Thoracic aorta (tissue), 2 donors: ENCODE data around the gene DPYD. TPM values are rescaled to one million over a fixed set of nuclear protein-coding genes. Genes with fewer than 3 reads are reported as not detected.

Experiments
- ATAC-seq: fragments of 150-250 bp; one replicate; pipeline ENCODE4 v1.8.0; 2017; ENCODE audit warnings: low read depth; ENCODE audit not compliant: insufficient number of reproducible peaks, low FRiP score
- DNase-seq: peaks from one replicate; pipeline ENCODE4 v3.0.0-alpha.2; 2020; ENCODE audit warnings: low spot score
- H3K27ac ChIP-seq, 2 donors: fragments of 200-600 bp; sonication (generic); 1 replicate in 1 of 2; 2 replicates in 1 of 2; pipeline ENCODE4 v1.5.1; 2016; ENCODE audit warnings: mild to moderate bottlenecking in 2 of 2, moderate library complexity in 2 of 2
- H3K27me3 ChIP-seq: fragments of 200-600 bp; sonication (generic); replicated peaks from 2 replicates; pipeline ENCODE4 v1.6.0; 2016; ENCODE audit warnings: mild to moderate bottlenecking; ENCODE audit not compliant: insufficient read depth
- H3K36me3 ChIP-seq: fragments of 200-600 bp; sonication (generic); one replicate; pipeline ENCODE4 v1.5.1; 2016
- H3K4me1 ChIP-seq, 2 donors: fragments of 200-600 bp; sonication (generic); 1 replicate in 1 of 2; 2 replicates in 1 of 2; pipeline versions ENCODE4 v1.5.1 to v1.6.0; 2016; ENCODE audit warnings: low read depth in 2 of 2, mild to moderate bottlenecking in 1 of 2; ENCODE audit not compliant: control insufficient read depth in 1 of 2
- H3K4me3 ChIP-seq: fragments of 200-600 bp; sonication (generic); 2 replicates; pipeline ENCODE4 v1.5.1; 2016; ENCODE audit warnings: mild to moderate bottlenecking
- H3K9me3 ChIP-seq: fragments of 200-600 bp; sonication (generic); 2 replicates; pipeline ENCODE4 v1.5.1; 2016
- CTCF ChIP-seq: fragments of 200-600 bp; sonication (generic); IDR thresholded peaks from one replicate; pipeline ENCODE4 v1.5.1; 2019; ENCODE audit warnings: antibody characterized with exemption
- total RNA-seq, 2 donors: library from RNA; depleted of rRNA; stranded (reverse); fragments of >200 nt; gene quantifications; one replicate each; pipeline versions ENCODE4 v1.1.0 to v1.2.3, GENCODE V29; 2016

Gene DPYD
- total RNA-seq, 2 donors from 2014 or later: 29.1 to 44.2 TPM

DNA sequence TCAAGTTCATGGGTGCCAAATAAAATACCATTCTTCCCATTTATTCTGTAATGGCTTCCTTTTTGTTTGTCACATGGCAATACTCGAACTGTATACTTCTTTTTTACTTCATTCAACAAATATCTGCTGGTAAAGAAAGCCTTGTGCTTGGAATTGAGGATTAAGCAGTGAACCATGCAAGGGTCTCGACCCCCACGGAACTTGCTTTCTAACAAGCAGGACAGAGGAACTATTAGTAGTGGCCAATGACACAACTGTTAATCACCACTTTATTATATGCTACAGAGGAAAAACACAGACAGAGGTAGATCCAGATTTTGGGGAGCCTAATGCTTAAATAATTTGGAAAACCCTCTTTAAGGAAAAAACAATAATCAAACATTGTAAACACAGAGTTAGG is 542.2 kb downstream of the DPYD start:
- H3K4me1 ChIP-seq: peaks cover 5 to 10% of the 10 kb centered on the region in 2 donors
- TF ChIP-seq CTCF: no peak
- H3K27me3 ChIP-seq: no peaks in the 10 kb centered on the region
- H3K27ac ChIP-seq: no peak overlapping the region
- ATAC-seq (no peak), DNase-seq (no peak)
- H3K4me3 ChIP-seq: no peak overlapping the region
- H3K9me3 ChIP-seq: no peaks in the 10 kb centered on the region
- no peaks in the 10 kb centered on the region for H3K36me3 ChIP-seq

DNA sequence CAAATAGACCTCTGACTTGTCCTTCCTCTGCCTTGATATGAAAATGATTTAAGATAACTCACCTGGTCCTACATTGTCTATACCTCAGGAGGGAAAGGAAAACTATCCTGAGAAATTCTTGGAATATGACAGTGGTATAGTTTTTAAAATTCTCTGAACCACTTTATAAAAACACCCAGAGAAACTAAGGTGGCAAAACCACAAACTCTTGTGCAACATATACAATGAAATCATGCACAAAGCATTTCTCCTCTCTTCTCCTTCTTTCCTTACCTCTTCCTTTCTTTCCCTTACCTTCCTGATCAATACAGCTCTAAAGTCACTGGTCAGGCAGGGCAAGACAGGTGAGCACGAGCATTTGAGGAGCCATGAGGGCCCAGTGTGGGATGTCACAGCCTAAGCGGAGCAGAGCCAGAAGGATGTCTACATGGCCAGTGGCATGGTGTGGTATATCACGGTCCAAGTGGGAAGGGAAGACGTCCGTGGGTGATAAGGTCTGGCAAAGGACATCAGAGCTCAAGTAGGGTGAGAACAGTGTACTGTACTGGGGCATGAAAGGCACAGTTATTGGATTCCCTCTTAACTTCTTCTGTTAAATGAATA is 543.3 kb downstream of the DPYD start:
- DNase-seq (no peak), ATAC-seq (no peak)
- no peak overlapping the region for H3K27ac ChIP-seq
- peaks cover 3 to 6% of the 10 kb centered on the region in 2 donors for H3K4me1 ChIP-seq
- no peak for TF ChIP-seq CTCF
- H3K36me3 ChIP-seq: no peaks in the 10 kb centered on the region
- H3K27me3 ChIP-seq: no peaks in the 10 kb centered on the region
- H3K4me3 ChIP-seq: no peak overlapping the region
- H3K9me3 ChIP-seq: no peaks in the 10 kb centered on the region

GRCh38 chr1:97373000-97373399 is 547.8 kb downstream of the DPYD start:
- Histone ChIP-seq H3K36me3 (no peaks in the 10 kb centered on the region), H3K4me1 (no peaks in the 10 kb centered on the region), H3K4me3 (no peak overlapping the region), H3K9me3 (no peaks in the 10 kb centered on the region), H3K27ac (no peak overlapping the region), H3K27me3 (no peaks in the 10 kb centered on the region)
- TF ChIP-seq CTCF: no peak
- DNase-seq: no peak
- ATAC-seq: no peak

DNA sequence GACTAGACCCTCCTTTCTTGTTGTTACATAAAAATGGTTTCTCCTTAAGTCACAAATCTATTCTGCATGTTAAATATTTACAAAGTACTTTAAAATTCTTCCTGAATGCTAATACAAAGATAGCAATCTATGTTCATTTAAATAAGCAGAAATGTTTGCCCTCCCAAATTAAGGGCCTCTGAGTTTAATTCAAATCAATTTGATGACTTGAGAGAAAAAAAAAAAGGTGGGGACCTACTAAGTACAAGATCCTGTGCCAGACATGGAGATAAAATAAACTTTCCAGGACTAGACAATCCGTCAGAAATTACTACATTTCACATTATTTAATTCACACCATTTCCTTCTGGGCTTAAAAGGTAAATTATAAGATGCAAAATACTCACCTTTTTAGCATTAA is 548.3 kb downstream of the DPYD start:
- ATAC-seq (no peak), DNase-seq (no peak)
- H3K4me1 ChIP-seq: no peaks in the 10 kb centered on the region
- H3K27ac ChIP-seq: no peak overlapping the region
- no peak overlapping the region for H3K4me3 ChIP-seq
- TF ChIP-seq CTCF: no peak
- H3K36me3 ChIP-seq: no peaks in the 10 kb centered on the region
- no peaks in the 10 kb centered on the region for H3K9me3 ChIP-seq
- no peaks in the 10 kb centered on the region for H3K27me3 ChIP-seq

GRCh38 chr1:97368296-97368695 is 552.5 kb downstream of the DPYD start:
- Histone ChIP-seq H3K9me3 (no peaks in the 10 kb centered on the region), H3K27ac (no peak overlapping the region), H3K4me3 (no peak overlapping the region), H3K36me3 (no peaks in the 10 kb centered on the region), H3K27me3 (no peaks in the 10 kb centered on the region), H3K4me1 (no peaks in the 10 kb centered on the region)
- TF ChIP-seq CTCF: no peak
- DNase-seq: no peak
- no peak for ATAC-seq
